Neural progenitor cell (in vitro differentiated cells): ENCODE measurements around the gene CCL8. TPM values are rescaled to one million over a fixed set of nuclear protein-coding genes. Genes with fewer than 3 reads are reported as not detected.

Experiments
- DNase-seq: peaks from one replicate; pipeline ENCODE4 v3.0.0-alpha.2; 2016; ENCODE audit warnings: low spot score
- H2AFZ ChIP-seq: fragments of 200-600 bp; sonication (generic); replicated peaks from 2 replicates; pipeline ENCODE4 v1.6.1; 2016; ENCODE audit warnings: antibody characterized with exemption
- H3F3A ChIP-seq: fragments of 200-600 bp; sonication (generic); 2 replicates; pipeline ENCODE4 v1.6.1; 2016; ENCODE audit warnings: antibody characterized with exemption, low read depth
- H3K27ac ChIP-seq: fragments of 200-600 bp; sonication (generic); 2 replicates; pipeline ENCODE4 v1.5.1; 2016; ENCODE audit warnings: mild to moderate bottlenecking
- H3K27me3 ChIP-seq: fragments of 200-600 bp; sonication (generic); 2 replicates; pipeline ENCODE4 v1.6.1; 2016; ENCODE audit warnings: mild to moderate bottlenecking, moderate library complexity
- H3K36me3 ChIP-seq: fragments of 200-600 bp; sonication (generic); 2 replicates; pipeline ENCODE4 v1.5.1; 2016
- H3K4me1 ChIP-seq: fragments of 200-600 bp; sonication (generic); 2 replicates; pipeline ENCODE4 v1.6.1; 2016; ENCODE audit warnings: mixed run types
- H3K4me2 ChIP-seq: fragments of 200-600 bp; sonication (generic); 2 replicates; pipeline ENCODE4 v1.6.1; 2016
- H3K4me3 ChIP-seq: fragments of 200-600 bp; sonication (generic); 2 replicates; pipeline ENCODE4 v1.5.1; 2016
- H3K79me2 ChIP-seq: fragments of 200-600 bp; sonication (generic); 2 replicates; pipeline ENCODE4 v1.6.1; 2016; ENCODE audit warnings: low read depth
- H3K9ac ChIP-seq: fragments of 200-600 bp; sonication (generic); 2 replicates; pipeline ENCODE4 v1.6.1; 2016
- H3K9me3 ChIP-seq: fragments of 200-600 bp; sonication (generic); 2 replicates; pipeline ENCODE4 v1.5.1; 2016; ENCODE audit warnings: low read depth
- H4K20me1 ChIP-seq: fragments of 200-600 bp; sonication (generic); 2 replicates; pipeline ENCODE4 v1.6.1; 2016; ENCODE audit warnings: low read depth
- H3K27ac Mint-ChIP-seq: 3 replicates; pipeline ENCODE4 v1.8.0; 2021; ENCODE audit warnings: mixed read lengths
- H3K27me3 Mint-ChIP-seq: 2 replicates; pipeline ENCODE4 v1.8.0; 2022; ENCODE audit warnings: low read depth, mild to moderate bottlenecking, inconsistent platforms, moderate library complexity, mixed read lengths; ENCODE audit not compliant: insufficient read depth
- H3K36me3 Mint-ChIP-seq: 3 replicates; pipeline ENCODE4 v1.8.0; 2021; ENCODE audit warnings: mixed read lengths
- H3K4me1 Mint-ChIP-seq: 3 replicates; pipeline ENCODE4 v1.8.0; 2021; ENCODE audit warnings: mixed read lengths
- H3K4me3 Mint-ChIP-seq: 3 replicates; pipeline ENCODE4 v1.8.0; 2021; ENCODE audit warnings: mild to moderate bottlenecking, moderate library complexity, mixed read lengths
- H3K9me3 Mint-ChIP-seq: 3 replicates; pipeline ENCODE4 v1.8.0; 2020; ENCODE audit warnings: mixed read lengths
- CTCF ChIP-seq: fragments of 200-600 bp; sonication (generic); IDR thresholded peaks from 2 replicates; pipeline ENCODE4 v1.5.1; 2017; ENCODE audit warnings: antibody characterized with exemption, mild to moderate bottlenecking
- EZH2 ChIP-seq: fragments of 200-600 bp; sonication (generic); IDR thresholded peaks from 2 replicates; pipeline ENCODE4 v1.6.1; 2017; ENCODE audit warnings: antibody characterized with exemption, mild to moderate bottlenecking, moderate library complexity
- EZH2phosphoT487 ChIP-seq: fragments of 200-600 bp; sonication (generic); IDR thresholded peaks from 2 replicates; pipeline ENCODE4 v1.6.1; 2017; ENCODE audit warnings: antibody characterized with exemption
- total RNA-seq: library from RNA; depleted of rRNA; stranded (reverse); fragments of >200 nt; gene quantifications from 2 replicates; pipeline ENCODE4 v1.2.3, GENCODE V29; 2015; ENCODE audit warnings: low replicate concordance

The CCL8 gene
- total RNA-seq, 1 donor from 2014 or later: not detected

- Histone ChIP-seq H3F3A (no peaks in the 10 kb centered on the region), H4K20me1 (no peaks in the 10 kb centered on the region), H3K79me2 (no peaks in the 10 kb centered on the region), H3K27me3 (peaks cover 9% of the 10 kb centered on the region), H3K4me3 (no peak overlapping the region), H3K36me3 (no peaks in the 10 kb centered on the region), H3K9me3 (no peaks in the 10 kb centered on the region), H3K4me1 (no peaks in the 10 kb centered on the region), H3K27ac (no peak overlapping the region), H3K9ac (no peak overlapping the region), H2AFZ (no peak overlapping the region), H3K4me2 (no peak overlapping the region)
- no peak overlapping the region for H3K27ac Mint-ChIP-seq
- no peaks in the 10 kb centered on the region for H3K4me1 Mint-ChIP-seq
- H3K4me3 Mint-ChIP-seq: no peak overlapping the region
- no peak for TF ChIP-seq EZH2phosphoT487
- no peak for TF ChIP-seq CTCF
- no peak for TF ChIP-seq EZH2
- H3K9me3 Mint-ChIP-seq: no peaks in the 10 kb centered on the region
- no peaks in the 10 kb centered on the region for H3K36me3 Mint-ChIP-seq
- no peak for DNase-seq
- H3K27me3 Mint-ChIP-seq: peaks cover 4% of the 10 kb centered on the region
Measured at GRCh38 chr17:34341916-34342315, 22.7 kb downstream of the CCL8 start.

- Histone ChIP-seq H3K79me2 (no peaks in the 10 kb centered on the region), H3K9ac (no peak overlapping the region), H2AFZ (no peak overlapping the region), H3K4me3 (no peak overlapping the region), H3K4me2 (no peak overlapping the region), H3K9me3 (no peaks in the 10 kb centered on the region), H3K36me3 (no peaks in the 10 kb centered on the region), H4K20me1 (no peaks in the 10 kb centered on the region), H3K4me1 (no peaks in the 10 kb centered on the region), H3K27me3 (peaks cover 3% of the 10 kb centered on the region), H3K27ac (no peak overlapping the region), H3F3A (no peaks in the 10 kb centered on the region)
- no peaks in the 10 kb centered on the region for H3K36me3 Mint-ChIP-seq
- no peak overlapping the region for H3K4me3 Mint-ChIP-seq
- no peak for DNase-seq
- no peaks in the 10 kb centered on the region for H3K27me3 Mint-ChIP-seq
- no peak overlapping the region for H3K27ac Mint-ChIP-seq
- no peaks in the 10 kb centered on the region for H3K9me3 Mint-ChIP-seq
- H3K4me1 Mint-ChIP-seq: no peaks in the 10 kb centered on the region
- TF ChIP-seq CTCF (no peak), EZH2 (no peak), EZH2phosphoT487 (no peak)
Measured at GRCh38 chr17:34347063-34347462, 27.8 kb downstream of the CCL8 start.

GRCh38 chr17:34349751-34350150 lies 30.5 kb downstream of the CCL8 start:
- H3K4me3 Mint-ChIP-seq: no peak overlapping the region
- H3K4me2 ChIP-seq: no peak overlapping the region
- H3K4me3 ChIP-seq: no peak overlapping the region
- no peak for DNase-seq
- H3K4me1 Mint-ChIP-seq: no peaks in the 10 kb centered on the region
- H3K27ac ChIP-seq: no peak overlapping the region
- no peaks in the 10 kb centered on the region for H3K4me1 ChIP-seq
- no peaks in the 10 kb centered on the region for H3K79me2 ChIP-seq
- peaks cover 7% of the 10 kb centered on the region for H3K9me3 Mint-ChIP-seq
- H3K27ac Mint-ChIP-seq: no peak overlapping the region
- H3K36me3 Mint-ChIP-seq: no peaks in the 10 kb centered on the region
- H3F3A ChIP-seq: no peaks in the 10 kb centered on the region
- H3K27me3 ChIP-seq: no peaks in the 10 kb centered on the region
- peaks cover 8% of the 10 kb centered on the region for H3K27me3 Mint-ChIP-seq
- no peaks in the 10 kb centered on the region for H3K36me3 ChIP-seq
- H4K20me1 ChIP-seq: no peaks in the 10 kb centered on the region
- no peak overlapping the region for H2AFZ ChIP-seq
- H3K9ac ChIP-seq: no peak overlapping the region
- no peak for TF ChIP-seq EZH2
- TF ChIP-seq CTCF: no peak
- H3K9me3 ChIP-seq: no peaks in the 10 kb centered on the region

GRCh38 chr17:34351096-34351495 lies 31.9 kb downstream of the CCL8 start:
- Histone ChIP-seq H3K4me1 (no peaks in the 10 kb centered on the region), H3K27ac (no peak overlapping the region), H3K4me3 (no peak overlapping the region), H3K36me3 (no peaks in the 10 kb centered on the region), H3K4me2 (no peak overlapping the region), H2AFZ (no peak overlapping the region), H3K79me2 (no peaks in the 10 kb centered on the region), H3K27me3 (no peaks in the 10 kb centered on the region), H3K9me3 (no peaks in the 10 kb centered on the region), H3F3A (no peaks in the 10 kb centered on the region), H4K20me1 (no peaks in the 10 kb centered on the region), H3K9ac (no peak overlapping the region)
- no peaks in the 10 kb centered on the region for H3K4me1 Mint-ChIP-seq
- no peak overlapping the region for H3K4me3 Mint-ChIP-seq
- no peak overlapping the region for H3K27ac Mint-ChIP-seq
- H3K9me3 Mint-ChIP-seq: peaks cover 7% of the 10 kb centered on the region
- TF ChIP-seq EZH2 (no peak), CTCF (no peak), EZH2phosphoT487 (no peak)
- peaks cover 8% of the 10 kb centered on the region for H3K27me3 Mint-ChIP-seq
- no peak for DNase-seq
- no peaks in the 10 kb centered on the region for H3K36me3 Mint-ChIP-seq
